Measurements from ENCODE around the gene SMS.

Gene SMS

DNA sequence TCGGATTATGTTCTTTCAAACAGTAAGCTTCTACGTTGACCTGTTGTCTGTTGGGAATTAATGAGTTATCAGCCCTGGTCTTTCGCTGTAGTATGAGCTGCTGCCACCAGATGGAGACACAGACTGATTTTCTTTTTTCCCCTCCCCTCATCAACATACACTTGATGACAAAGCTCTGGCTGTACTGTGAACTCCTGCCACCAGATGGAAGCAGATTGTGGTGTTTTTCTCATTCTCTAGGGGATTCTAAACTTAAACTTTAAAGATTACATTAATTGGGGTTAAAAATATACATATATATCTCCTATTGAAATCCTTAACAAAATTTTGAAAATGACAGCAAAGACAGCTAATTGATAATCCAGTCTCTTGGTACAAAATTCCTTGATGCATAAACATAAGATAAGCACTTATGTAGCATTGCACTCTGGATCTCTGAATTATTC is 44.8 kb downstream of the SMS start:
- DNase-seq: peak; percentile 35

DNA sequence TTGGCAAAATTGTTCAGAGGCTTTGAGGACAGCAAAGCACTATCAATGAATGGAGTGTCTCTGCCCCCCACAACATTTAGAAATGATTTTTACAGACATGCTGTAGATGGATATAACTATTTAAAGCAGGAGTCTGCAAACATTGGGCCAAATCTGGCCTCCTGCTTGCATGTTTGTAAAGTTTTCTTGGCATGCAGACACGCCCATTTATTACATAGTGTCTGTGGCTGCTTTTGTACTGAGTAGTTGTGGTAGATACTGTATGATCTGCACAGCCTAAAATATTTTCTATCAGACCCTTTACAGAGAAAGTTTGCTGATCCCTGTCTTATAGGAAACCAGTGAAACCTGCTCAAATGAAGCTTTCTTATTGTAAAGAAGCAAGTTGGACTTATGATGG is 46.1 kb downstream of the SMS start:
- no peak for DNase-seq

DNA sequence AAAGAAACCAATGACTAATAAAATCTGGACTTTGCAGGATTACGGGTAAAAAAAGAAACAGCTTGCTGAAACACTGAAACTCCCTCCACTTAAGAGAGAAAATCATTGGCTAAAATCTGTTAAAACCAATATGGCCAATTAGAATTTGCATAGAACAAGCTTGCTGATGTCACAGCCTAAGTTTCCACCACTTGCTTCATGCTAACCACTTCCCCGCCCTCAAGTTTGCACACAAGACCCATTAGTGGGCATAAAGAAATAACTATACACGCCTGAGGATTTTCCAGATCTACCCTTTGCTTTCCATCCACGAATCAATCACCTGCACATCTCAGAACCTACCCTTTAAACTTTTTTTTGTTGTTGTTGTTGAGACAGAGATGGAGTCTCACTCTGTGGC is 48.9 kb downstream of the SMS start:
- no peak for DNase-seq

DNA sequence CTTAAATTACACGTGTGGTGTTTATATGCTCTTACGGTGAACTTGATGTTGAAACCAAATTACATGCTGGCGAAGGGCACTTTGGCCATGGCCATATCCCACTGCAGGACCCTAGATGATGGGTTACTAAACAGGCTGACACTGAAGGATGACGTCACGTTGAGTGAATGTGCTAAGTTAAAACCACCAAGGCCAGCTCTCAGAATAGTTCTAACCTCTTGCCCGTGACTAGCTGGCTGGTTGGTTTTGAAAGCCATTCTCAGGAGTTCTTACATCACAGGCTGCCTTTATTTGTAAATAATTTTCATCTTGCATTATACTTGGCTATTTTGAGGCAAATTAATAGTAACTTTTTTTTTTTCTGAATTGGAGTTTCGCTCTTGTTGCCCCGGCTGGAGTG is 50.3 kb downstream of the SMS start:
- no peak for DNase-seq

DNA sequence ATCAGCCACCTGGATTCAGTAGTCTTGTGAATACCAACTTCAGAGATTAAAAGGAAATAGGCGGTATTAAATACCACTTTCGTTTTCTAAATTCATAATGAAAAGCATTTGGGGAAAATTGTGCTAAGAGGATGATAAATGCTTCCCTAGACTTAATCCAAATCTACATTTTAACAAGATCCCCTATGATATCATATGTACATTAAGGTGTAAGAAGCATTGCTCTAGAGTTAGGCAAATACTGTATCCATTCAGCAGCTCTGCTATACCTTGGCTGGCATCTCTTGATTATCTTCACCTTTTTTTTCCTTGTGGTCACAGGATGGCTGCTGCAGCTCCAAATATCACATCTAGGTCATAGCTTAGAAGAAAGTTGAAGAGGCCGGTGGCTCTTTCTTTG is 51.0 kb downstream of the SMS start:
- DNase-seq: no peak

DNA sequence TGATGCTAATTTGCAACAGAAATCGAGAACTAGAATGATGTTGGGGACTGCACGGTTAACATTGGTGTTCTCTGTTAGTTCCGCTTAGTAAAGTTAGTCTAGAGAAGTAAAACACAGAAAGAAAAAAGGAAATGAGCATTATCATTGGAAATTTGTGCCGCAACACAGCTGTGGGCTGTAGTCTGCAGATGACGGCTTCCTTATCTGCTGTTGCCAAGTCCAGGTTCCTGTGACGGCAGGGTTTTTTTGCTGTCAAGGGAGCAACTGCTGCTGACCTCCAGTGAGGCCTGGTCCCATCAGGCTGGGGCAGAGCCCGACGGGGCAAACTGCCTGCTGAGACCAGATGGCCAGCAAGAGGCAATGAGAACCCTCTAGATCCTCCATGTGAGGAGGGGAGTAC is 52.8 kb downstream of the SMS start:
- no peak for DNase-seq

DNA sequence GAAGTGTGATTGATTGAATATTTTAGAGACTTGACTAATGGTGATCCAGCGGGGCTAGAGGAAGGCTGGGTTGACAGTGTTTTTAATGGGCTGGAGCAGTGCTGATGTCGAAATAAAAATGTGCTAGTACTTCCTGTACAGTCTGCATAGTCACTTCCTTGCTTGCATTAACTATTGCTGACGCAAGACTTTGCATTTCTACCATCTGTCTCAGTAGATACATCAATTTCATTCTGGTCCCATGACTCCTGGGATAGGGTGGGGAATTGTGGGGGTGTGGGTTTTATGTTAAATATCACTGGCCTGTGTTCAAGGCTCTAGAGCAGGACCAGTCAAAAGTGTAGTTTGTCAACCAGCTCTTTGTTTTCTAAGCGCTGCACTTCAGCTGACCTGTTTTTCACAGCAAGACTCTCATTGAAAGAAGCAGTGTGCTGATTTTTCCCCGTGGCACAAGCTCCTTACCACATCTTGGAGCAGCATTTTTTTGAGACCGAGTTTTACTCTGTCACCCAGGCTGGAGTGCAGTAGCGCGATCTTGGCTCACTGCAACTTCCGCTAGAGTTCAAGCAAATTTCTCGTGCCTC is 56.5 kb downstream of the SMS start:
- DNase-seq: no peak

DNA sequence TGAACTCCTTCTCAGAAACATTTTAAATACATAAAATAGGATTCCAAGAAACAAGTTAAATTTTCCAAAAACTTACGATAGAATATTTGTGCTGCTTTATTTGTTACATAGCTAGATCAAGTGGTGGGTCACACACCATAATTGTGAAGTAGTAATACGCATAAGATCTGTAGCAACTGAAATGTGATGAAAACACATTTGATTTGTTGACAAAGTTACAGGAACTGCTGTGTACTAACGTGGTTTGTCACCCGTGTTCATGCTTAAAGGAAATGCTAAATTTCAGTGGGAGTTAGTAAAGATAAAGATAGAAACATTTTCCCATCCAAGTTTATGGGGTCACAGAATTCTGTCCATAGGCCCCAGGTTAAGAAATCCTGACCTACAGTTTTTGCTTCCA is 57.5 kb downstream of the SMS start:
- DNase-seq: no peak

DNA sequence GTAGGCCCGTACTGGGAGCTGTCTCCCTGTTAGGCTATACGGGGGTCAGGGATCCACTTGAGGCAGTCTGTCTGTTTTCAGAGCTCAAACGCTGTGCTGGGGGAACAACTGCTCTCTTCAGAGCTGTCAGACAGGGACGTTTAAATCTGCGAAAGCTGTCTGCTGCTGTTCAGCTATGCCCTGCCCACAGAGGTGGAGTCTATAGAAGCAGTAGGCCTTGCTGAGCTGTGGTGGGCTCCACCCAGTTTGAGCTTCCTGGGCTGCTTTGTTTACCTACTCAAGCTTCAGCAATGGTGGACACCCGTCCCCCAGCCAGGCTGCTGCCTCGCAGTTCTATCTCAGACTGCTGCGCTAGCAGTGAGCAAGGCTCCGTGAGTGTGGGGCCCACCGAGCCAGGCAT is 64.4 kb downstream of the SMS start:
- no peak for DNase-seq

DNA sequence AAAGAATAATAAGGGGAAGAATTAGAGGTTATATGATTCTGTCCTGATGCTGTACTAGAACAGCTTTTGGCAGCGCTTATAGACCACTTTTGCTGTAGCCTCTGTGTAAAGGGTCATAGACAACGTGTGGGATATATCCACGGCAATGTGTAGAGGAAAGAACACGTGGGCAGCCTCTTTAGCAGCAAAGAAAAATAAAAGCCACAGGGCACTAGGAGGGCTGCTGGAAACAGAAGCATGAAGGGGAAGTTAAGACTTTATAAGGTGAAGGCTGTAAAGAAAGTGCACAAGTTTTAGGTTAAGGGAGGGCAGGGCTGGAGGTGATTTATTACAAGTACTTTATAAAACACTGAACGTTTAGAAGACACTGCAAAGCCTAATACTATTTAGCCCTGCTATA is 71.5 kb downstream of the SMS start:
- no peak for DNase-seq

DNA sequence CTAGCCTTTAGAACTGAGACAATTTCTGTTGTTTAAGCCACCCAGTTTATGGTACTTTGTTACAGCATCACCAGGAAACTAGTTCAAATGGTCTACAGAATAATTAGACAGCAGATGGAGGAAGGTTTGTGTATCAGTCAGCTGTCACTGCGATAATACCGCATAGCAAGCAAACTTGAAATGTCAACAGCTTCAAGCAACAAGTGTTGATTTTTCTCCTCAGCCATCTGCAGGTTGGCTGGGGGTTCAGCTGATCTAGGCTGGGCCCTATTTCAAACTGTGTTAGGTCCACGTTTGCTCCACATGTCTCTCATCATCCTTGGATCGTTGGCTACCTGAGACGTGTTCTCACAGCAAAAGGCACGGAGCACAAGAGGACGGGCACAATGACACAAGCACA is 72.4 kb downstream of the SMS start:
- DNase-seq: peak; percentile 20

DNA sequence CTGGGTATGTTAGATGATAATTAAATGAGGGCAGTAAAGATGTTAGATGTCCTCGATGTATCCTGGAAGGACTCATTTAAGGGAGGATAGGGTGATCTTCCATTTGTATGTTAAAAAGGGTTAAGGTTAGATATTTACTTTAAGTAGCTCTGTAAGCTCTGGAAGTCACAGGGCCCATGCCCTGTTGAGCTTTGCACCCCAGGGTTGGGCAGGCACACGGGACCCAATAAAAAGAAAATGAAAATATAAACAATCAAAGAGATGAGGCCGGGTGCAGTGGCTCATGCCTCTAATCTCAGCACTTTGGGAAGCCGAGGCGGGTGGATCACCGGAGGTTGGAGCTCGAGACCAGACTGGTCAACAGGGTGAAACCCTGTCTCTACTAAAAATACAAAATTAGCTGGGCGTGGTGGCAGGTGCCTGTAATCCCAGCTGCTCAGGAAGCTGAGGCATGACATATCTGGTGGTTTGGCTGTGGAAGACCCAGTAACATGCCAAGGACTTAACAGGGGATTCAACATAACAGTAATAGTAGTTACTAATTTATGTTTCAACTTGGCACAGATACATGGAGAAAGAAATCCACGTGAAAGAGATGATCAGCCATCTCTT is 74.7 kb downstream of the SMS start:
- no peak for DNase-seq

DNA sequence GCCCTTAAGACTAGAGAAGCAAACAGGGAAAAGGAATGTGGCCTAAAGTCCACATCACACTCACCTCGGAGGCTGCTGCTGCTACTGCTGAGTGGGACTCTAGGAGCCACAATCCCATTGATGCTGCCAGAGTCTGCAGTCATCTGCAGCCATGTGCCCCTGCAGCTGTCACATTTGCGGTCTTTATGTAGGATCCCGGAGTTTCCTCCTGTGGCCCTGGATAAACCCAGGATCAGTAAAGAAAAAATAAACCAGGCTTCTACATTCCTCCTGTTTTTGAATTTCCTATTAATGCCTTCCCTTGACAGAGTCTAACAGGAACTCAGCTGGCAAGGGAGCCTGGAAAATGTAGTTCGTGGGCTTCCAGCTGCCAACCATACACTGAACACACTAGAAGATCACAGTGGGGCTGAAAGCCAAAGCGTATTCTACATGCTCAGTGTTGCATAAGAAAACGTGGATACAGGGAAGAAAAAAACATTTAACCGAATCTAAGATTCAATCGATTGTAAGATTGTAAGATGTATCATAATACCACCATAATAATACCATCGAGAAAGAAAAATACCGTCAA is 81.3 kb downstream of the SMS start:
- DNase-seq: no peak

DNA sequence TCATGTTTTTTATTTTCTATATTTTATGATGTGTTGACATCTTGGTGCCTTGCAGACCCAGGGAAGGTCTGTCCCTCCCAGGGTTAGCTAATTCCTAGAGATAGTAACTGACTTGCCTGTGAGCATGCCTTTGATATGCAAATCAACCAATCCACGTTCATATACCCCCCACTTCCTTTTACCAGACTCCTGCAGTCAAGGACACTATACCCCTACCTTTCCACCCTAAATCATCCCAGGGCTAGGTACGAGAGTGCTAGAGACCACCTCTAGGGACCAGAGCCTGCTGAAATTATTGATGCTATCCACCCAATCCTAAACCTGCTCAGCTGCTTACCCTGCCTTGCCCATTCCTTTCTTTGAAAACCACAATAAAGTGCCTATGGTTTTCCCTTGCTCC is 84.1 kb downstream of the SMS start:
- DNase-seq: no peak

DNA sequence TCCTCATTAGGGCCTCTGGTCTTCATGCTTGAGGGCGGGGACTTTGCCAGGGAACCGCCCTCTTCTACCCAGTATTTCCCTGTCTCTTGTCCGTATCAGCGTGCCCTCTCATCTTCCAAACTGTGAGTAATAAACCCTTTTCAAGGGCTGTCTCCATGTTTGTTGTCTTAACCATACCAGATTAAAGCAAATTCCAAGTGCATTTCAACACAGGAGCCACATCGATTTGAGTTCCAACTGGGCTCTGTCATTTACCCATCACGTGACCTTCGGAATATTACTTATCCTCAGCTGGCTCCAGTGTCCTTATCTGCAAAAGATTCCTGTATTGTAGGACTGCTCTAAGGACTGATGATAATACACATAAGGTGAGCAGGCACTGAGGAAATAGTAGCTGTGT is 85.2 kb downstream of the SMS start:
- no peak for DNase-seq

DNA sequence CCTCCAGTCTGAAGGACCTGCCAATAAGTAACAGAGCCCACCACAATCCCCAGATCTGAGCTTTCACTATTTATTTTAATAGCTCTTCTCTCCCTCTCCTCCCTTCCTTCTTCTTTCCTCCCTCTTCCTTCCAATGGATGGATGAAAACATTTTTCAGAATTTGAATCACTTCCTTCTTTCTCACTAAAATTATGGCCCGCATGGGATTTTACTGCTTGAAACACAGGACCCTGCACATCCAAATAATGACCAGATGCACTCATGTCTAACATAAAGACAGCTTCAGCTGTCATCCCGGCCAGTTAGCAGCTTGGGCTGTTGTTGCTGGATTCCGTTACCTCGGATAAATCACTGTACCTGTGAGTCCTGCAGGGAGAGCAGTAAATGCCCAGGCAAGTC is 86.2 kb downstream of the SMS start:
- no peak for DNase-seq

DNA sequence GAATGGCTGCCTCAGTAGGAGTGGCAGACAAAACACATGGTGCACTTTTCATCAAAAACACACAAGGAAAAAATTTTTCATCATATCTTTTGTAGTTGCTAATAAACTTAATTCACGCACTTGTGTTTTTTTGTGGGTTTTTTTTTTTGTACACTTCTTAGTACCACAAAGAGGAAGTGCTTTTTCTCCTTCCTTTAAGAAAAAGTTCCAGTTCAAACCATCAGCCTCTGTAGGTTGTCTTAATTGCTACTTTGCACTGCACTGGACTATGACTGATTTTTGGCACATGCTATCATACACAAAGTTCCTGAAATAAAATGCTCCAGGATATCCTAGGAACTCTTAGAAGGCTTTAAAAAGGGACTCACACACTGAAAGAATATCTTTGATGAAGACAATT is 91.6 kb downstream of the SMS start, which contains the start of gene PHEX:
TSS of gene PHEX (plus strand) at position 242 of the 400 bp plus-strand sequence. CDS start 681 bp downstream, outside the sequence.
- no peak for DNase-seq

DNA sequence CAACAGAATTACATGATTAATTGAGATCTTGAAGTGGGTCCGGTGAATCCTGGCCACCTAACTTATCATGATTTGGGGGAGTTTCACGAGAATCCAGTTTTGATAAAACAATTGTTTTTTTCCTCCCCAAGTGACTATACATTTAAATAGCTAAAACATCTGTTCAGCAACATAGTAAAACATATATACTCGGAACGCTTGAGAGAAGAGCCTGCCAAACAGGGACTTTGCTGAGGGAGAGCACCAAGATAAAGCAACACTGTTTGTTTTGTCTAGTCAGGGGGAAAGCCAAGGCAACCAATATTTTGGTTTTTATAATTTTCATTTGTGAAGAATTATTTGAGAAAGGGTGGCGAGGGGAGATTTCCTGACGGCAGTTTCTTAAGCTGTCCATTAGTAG is 92.0 kb downstream of the SMS start:
- no peak for DNase-seq

DNA sequence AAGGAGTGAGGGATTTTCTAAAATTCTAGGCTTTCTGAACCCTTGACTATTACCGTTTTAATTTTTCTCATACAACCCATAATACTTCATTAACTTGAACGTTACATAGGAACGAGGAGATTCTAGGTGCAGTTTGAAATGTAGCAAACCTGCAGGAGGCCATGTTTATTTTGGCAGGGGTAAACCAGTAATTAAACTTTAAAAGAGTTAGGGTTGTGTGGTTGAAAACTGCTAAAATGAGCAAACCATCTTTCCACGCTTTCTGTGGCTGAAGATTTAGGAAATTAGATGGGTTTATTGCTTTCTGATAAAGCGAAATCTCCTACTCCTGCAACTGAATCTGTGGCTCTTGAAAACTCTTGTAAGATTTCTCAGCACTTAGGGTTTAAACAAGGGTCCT is 93.3 kb downstream of the SMS start:
- DNase-seq: no peak

DNA sequence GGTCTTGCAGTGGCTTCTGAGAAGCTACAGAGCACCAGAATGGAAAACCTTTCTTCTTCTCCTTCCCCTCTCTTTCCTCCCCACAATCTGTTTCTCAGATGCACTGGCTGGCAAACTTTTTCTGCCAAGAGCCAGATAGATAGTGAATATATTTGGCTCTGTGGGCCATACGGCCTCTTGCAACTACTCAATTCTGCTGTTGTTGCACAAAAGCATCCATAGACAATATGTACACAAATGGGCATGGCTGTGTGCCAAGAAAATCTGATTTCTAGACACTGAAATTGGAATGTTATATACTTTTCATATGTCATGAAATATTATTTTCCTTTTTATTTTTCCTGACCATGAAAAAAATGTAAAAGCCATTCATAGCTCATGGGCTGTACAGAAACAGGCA is 94.7 kb downstream of the SMS start:
- DNase-seq: no peak

DNA sequence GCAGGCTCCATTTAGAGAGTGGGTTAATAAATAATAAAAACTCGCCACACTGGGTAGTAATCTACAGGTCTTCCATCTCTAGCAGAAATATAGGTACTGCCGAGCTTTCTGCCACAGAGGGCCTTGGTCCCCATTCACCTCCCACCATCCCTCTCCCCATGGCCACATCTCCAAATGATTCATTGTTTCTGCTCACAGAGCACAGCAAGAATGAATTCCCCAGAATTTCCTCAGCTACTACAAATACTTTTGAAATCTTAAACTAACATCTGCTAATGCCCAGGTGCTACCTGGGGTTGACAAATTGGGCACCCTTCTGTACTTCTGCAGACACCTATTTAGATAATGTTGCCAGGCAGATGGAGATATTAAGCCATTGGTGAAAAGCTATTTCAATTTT is 96.7 kb downstream of the SMS start:
- DNase-seq: no peak

DNA sequence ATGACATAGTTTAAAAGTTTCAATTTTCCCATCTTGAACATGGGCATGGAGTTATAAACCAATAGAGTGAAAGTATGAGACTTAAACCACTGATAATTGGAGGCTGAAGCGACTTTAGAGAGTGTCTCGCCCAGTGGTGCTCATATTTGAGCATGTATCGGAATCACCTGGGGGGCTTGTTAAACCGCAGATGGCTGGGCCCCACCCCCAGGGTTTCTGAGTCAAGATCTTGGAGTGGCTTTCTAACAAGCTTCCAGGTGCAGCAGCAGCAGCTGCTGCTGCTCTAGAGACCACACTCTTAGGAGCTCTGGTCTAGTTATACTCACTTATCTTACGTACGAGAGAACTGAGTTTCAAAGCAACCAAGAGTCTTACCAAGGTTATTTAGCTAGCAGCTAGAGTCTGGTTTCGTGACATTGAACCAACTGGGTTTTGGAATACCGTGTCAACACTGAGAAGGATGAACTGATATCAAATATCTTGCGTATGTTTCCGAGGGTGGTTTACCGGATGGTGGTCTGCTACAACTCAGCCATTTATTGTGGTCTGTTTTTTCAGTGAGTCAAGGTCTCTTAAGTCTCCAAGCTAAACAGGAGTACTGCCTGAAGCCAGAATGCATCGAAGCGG is 97.5 kb downstream of the SMS start:
- no peak for DNase-seq

DNA sequence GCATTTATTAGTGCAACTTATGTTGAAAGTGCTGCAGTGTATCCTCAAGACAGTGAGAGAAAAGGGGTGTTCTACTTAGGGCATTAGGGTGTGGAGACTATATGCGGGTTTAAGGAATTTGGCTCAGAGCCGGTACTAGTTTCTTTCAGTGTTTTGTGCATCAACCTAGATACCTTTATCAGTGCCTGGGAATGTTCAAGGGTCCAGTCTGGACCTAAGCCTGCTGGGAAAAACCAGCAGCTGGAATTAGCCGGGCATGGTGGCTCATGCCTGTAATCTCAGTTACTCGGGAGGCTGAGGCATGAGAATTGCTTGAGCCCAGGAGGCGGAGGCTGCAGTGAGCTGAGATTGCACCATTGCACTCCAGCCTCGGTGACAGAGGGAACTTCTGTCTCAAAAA is 99.0 kb downstream of the SMS start:
- DNase-seq: no peak

DNA sequence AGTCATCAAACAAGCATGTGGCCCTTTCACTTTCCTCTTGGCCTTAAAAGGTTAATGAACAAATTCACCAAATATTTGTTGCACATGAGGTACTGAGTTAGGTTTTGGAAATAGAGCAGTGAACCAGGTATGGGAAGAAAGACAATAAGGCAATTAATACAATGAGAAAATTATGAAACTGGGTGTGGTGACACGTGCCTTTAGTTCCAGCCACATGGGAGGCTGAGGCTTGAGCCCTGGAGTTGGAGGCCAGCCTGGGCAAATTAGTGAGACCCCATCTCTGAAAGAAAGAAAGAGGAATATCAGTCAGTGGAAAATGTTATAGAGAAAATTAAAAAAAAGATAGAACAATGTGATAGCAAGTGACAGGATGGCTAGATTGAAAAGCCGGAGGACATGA is 99.7 kb downstream of the SMS start:
- DNase-seq: no peak
